ENCODE measurements around the gene CLEC20A.

GRCh38 chr1:178540646-178541045 lies 43.9 kb upstream of the CLEC20A start:
- TF ChIP-seq POLR2A (IDR thresholded peaks at IDR 0.05): no peak
- TF ChIP-seq, protein P1, sequence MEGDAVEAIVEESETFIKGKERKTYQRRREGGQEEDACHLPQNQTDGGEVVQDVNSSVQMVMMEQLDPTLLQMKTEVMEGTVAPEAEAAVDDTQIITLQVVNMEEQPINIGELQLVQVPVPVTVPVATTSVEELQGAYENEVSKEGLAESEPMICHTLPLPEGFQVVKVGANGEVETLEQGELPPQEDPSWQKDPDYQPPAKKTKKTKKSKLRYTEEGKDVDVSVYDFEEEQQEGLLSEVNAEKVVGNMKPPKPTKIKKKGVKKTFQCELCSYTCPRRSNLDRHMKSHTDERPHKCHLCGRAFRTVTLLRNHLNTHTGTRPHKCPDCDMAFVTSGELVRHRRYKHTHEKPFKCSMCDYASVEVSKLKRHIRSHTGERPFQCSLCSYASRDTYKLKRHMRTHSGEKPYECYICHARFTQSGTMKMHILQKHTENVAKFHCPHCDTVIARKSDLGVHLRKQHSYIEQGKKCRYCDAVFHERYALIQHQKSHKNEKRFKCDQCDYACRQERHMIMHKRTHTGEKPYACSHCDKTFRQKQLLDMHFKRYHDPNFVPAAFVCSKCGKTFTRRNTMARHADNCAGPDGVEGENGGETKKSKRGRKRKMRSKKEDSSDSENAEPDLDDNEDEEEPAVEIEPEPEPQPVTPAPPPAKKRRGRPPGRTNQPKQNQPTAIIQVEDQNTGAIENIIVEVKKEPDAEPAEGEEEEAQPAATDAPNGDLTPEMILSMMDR (IDR thresholded peaks at IDR 0.05): no peak
